Dermis blood vessel endothelial cell (primary cell): ENCODE measurements around the gene RPL13. TPM values are rescaled to one million over a fixed set of nuclear protein-coding genes. Genes with fewer than 3 reads are reported as not detected.
"Not testable (repeated sequence)": the region's sequence is repeated elsewhere in the genome, so short reads cannot be mapped to it uniquely, and the experiment has no call there.

Experiments
- DNase-seq: peaks from one replicate; pipeline ENCODE4 v3.0.0; 2010
- total RNA-seq: library from RNA; depleted of rRNA; stranded (reverse); fragments of >200 nt; gene quantifications from 2 replicates; pipeline ENCODE4 v1.2.3, GENCODE V29; 2014

The RPL13 gene
- total RNA-seq, 1 donor from 2014 or later = 3,550 TPM

DNA sequence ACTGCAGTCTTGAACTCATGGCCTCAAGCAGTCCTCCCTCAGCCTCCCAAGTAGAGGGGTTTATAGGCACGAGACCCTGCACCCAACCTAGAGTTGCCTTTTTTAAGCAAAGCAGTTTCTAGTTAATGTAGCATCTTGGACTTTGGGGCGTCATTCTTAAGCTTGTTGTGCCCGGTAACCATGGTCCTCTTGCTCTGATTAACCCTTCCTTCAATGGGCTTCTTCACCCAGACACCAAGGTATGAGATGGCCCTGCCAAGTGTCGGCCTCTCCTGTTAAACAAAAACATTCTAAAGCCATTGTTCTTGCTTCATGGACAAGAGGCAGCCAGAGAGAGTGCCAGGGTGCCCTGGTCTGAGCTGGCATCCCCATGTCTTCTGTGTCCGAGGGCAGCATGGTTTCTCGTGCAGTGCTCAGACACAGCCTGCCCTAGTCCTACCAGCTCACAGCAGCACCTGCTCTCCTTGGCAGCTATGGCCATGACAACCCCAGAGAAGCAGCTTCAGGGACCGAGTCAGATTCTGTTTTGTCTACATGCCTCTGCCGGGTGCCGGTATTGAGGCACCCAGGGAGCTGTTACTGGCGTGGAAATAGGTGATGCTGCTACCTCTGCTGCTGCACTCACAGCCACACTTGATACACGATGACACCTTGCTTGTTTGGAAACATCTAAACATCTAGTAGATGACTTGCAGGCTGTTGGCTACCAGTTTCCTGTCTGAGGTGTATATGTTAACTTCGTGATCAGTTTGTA lies 3.3 kb downstream of the RPL13 start:
- no peak for DNase-seq

DNA sequence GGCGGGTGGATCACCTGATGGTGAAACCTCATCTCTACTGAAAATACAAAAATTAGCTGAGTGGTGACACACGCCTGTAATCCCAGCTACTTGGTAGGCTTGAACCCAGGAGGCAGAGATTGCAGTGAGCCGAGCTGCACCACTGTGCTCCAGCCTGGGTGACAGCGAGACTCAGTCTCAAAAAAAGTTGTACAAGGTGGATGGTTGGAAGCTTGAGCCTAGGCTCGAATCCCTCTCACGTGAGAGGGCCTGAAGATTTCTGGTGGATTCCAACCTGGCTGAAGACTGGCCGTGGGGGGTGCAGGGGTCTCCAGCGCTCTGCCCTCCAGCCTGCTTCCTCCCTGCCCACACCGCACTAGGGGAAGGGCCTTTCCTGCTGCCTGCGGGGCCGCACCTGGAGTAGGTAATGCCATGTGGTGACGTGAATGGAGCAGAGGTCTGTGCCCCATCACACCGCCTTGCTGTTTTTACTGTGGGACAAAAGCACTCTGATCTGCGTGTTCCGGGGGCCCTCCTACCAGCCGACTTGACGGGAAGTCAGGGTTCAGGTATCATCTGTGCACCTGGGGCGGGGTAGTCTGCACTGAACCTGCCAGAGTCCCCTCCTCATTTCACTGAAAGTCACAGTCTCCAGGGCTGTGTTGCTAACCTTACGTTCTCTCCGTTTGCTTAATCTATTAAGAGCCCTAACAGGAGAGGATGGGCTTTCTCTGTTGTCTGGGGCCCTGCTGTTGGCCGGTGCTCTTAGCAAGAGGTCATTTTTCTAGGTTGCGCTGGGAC lies 4.2 kb downstream of the RPL13 start:
- no peak for DNase-seq

- DNase-seq = no peak
Observed at GRCh38 chr16:89565256-89565505, 4.7 kb downstream of the RPL13 start.

DNA sequence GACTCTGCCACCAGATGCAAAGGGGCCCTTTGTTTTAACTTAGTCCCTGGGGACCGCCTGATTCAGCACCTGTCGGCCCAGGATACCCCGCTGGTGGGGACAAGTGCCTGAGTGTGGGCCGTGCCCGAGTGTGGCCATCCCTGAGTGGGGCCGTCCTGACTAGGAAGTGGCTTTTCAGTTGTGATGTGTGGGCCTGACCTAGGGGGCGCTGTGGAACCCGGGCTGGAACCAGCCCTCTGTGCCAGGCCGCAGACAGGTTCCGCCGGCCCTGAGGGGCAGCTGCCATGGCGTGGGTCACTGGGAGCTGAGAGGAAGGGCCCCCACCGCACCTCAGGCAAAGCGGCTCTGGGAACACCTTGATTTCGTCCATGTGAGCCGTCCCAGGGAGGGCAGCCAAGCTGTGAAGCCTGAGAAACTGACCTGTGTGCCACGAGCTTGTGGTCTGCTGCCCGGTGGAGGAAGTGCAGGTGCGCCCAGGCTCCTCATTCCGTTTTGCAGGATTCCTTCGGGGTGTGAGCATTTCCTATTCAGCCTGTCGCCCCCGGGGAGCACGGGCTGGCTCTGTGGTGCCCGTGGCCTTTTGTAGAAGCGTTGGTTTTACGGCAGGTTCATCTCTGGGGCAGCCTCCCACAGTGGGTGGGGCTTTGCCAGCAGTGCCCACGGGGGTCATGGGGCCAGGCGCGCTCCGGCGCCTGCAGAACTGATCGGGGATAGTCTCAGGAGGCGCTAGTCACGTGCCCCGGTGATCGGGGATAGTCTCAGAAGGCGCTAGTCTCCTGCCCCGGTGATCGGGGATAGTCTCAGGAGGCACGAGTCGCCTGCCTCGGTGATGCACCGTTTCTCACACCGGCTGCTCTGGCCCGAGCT lies 5.3 kb downstream of the RPL13 start:
- peak; percentile 66 for DNase-seq

DNA sequence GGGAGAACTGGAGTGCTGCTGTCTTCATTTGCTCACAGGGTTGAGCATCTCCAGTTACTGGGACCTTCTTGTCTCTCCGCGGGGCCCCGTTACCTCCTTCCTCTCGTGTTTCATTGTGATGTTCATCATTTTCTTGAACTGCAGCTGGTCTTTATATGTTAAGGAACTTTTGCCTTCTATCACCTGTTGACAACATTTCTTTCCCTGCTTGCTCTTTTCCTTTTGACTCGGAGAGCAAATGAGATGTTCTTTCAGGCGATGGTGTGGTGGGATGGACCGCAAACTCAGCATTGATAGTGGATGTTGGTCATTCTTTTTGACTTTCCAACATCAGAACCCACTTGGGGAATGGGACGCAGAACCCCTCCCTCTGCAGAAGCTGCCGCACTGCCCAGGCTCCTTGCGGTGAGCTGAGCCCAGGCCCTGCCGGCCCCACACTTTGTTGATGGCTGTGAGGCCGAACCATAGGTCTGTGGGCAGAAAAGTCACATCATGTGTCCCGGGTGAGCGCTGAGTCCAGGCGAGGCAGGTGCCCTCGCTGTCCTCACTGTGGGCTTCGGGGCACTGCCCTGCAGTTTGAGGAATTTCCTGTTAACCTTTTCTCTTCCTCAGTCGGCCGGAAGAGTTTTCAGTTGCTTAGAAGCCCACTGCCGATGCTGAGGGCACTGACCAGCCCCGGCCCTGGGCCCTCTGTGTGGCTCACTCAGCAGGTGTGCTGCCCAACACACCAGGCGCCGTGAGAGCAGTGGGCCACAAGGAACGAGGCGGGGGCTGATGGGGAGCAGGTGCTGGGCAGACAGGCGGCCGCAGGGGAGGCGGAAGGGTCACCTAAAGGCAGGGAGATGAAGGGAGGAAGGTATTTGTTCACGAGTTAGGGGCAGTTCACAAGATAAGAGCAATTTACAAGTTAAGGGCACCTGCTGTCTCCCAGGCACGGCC lies 7.4 kb downstream of the RPL13 start:
- no peak for DNase-seq

- DNase-seq = no peak
Observed at GRCh38 chr16:89569506-89570341, 9.2 kb downstream of the RPL13 start.

DNA sequence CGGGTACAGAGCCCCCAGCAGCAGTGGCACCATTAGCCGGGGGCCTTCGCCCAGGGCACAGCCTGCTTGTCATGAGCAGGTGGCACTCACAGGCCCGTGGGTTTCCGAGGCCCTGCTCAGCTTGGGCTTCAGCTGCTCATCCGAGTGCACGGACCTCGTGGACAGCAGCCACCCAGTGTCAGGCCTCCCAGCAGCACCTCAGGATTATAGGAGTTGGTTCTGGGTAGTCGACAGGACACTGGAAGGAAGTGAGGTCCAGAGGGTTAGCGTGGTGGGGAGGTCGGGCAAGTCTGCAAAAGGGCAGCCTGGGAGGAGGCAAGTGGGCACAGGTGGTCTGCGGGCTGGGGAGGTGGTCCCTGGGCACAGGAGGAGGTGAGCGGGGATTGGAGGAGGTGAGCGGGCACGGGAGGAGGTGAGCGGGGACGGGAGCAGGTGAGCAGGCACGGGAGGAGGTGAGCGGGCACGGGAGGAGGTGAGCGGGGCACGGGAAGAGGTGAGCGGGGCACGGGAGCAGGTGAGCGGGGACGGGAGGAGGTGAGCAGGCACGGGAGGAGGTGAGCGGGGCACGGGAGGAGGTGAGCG lies 10.0 kb downstream of the RPL13 start:
- no peak for DNase-seq

GRCh38 chr16:89570983-89571598 lies 10.6 kb downstream of the RPL13 start:
- not testable (repeated sequence) for DNase-seq

- no peak for DNase-seq
Observed at GRCh38 chr16:89571636-89572035, 11.2 kb downstream of the RPL13 start.

DNA sequence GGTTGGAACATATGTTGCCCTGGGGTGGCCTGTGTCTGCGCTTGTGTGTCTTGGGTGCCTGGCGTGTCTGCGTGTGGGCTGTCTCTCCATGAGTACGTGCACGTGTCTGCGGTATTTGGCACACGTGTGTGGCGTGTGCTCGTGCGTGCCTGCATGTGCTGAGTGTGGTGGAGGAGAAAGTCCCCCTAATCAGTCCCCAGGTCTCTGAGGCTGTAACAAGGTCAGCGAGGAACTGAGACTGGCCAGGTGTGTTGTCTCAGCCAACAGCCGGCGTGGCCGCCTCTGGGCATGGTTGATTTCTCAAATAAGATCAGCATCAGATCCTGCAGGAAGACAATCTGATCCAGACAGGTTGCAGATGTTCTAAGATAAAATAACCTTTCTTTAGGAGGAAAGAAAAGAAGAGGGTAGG lies 11.6 kb downstream of the RPL13 start:
- DNase-seq = no peak

GRCh38 chr16:89572485-89573205 lies 12.2 kb downstream of the RPL13 start:
- no peak for DNase-seq

- no peak for DNase-seq
Observed at GRCh38 chr16:89573826-89574680, 13.6 kb downstream of the RPL13 start.

GRCh38 chr16:89574681-89575246 lies 14.3 kb downstream of the RPL13 start:
- peak; percentile 85 for DNase-seq

DNA sequence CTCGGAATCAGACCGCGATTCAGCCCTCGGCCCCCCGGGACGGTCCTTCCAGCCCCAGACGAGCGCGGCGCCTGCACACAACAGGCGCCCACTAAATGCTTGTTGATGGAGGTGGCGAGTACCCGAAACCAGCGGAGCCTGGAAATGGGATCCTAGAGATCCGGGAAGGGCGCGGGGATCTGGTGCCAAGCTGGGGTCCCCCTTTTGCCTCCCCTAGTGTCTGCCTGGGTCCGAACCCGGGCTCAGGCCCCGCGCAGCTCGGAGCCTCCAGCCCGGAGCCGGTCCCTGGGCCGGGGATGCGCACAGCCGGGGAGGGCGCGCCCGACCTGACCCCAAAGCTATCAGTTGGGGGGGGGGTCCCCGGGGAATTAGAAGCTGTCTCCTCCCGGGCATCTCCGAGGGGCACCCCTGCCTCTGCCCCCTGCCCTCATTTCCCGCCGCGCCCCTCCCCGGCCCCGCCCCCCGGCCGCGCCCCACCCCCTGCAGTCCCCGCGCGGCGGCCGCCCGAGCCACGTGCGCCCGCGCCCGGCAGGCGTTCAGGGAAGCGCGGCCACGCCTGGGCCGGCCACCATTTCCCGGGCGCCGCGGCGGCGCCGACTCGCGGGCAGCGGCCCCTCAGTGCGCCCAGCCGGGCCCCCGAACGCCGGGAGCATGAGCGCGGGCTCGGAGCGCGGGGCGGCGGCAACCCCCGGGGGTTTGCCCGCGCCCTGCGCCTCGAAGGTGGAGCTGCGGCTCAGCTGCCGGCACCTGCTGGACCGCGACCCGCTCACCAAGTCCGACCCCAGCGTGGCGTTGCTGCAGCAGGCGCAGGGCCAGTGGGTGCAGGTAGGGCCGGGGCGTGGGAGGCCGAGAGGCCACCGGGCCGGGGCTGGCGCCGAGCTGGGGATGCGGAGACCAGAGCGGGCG lies 15.0 kb downstream of the RPL13 start, which contains the start of gene CPNE7:
TSS of gene CPNE7 (plus strand) at position 512 of the 906 bp plus-strand sequence. CDS start at position 652, 140 bp downstream.
- DNase-seq = no peak

DNA sequence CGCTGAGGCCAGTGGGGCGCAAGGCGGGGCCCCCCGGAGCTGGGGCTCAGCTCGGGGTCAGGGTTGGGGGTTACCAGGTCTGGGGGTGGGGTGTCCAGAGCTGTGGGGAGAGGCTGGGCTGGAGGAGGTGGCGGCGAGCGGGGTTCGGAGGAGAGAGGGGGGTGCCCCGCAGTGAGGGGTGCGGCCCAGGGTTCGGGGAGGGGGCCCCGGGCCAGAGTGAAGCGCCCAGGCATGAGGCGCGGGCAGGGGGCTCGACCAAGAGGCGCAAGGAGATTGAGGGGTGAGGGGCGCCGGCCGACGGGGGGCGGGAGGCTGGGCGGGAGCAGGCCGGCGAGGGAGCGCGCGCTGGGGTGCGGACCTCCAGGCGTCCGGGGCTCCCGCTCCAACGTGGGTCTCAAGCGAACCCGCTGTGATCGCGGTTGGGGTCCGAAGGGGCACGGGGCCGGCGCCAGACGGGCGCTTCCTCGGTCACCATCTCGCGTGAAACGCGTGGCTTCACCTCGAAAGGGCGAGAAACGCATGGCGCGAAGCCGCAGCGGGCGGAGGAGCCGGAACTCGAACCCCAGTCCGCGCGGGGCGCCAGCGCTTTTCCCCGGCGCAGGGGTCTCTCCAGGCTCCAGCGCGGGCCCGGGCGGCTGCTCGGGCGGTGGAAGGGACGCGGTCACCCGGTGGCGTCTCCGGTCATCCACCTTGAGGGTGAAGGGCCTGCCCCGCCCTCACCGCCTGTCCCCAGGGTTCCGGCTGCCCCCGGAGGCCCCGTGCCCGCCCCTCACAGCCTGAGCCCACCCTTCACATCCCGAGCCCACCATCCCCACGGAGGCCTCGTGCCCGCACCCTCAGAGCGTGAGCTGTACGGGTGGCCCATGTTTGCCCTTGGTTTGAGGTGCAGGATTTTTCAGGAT lies 15.9 kb downstream of the RPL13 start:
- no peak for DNase-seq
